Right lung (tissue), 5 donors: Measurements from ENCODE around the gene CCDC12. TPM values are rescaled to one million over a fixed set of nuclear protein-coding genes. Genes with fewer than 3 reads are reported as not detected.

Experiments used
- DNase-seq, 2 donors: peaks; one replicate each; pipeline ENCODE4 v3.0.0-alpha.2; 2013
- polyA plus RNA-seq, 5 donors: library from polyadenylated mRNA; unstranded; fragments of 120-200 nt; gene quantifications; one replicate each; pipeline versions ENCODE4 v1.2.1 to v1.2.3, GENCODE V29; 2013; ENCODE audit warnings: inconsistent platforms in 1 of 5, low replicate concordance in 1 of 5; ENCODE audit not compliant: insufficient read length in 5 of 5, insufficient read depth in 1 of 5

The CCDC12 gene
- polyA plus RNA-seq, 5 donors, result 42.1 to 58.1 (median 50.8) TPM

GRCh38 chr3:46908294-46908985 lies 68.1 kb downstream of the CCDC12 start:
- DNase-seq, result no peak

GRCh38 chr3:46907960-46908293 lies 68.6 kb downstream of the CCDC12 start:
- no peak for DNase-seq

- DNase-seq, result no peak
Observed at GRCh38 chr3:46907271-46907670, 69.3 kb downstream of the CCDC12 start.

GRCh38 chr3:46906471-46907058 lies 70.0 kb downstream of the CCDC12 start:
- no peak for DNase-seq

GRCh38 chr3:46905661-46906451 lies 70.7 kb downstream of the CCDC12 start:
- DNase-seq, result no peak

GRCh38 chr3:46905213-46905560 lies 71.4 kb downstream of the CCDC12 start:
- DNase-seq, result no peak

- DNase-seq, result no peak
Observed at GRCh38 chr3:46904303-46905212, 72.0 kb downstream of the CCDC12 start.

GRCh38 chr3:46903341-46904302 lies 72.9 kb downstream of the CCDC12 start:
- no peak for DNase-seq

GRCh38 chr3:46902188-46902631 lies 74.3 kb downstream of the CCDC12 start:
- DNase-seq, result no peak

GRCh38 chr3:46901591-46902187 lies 74.9 kb downstream of the CCDC12 start:
- DNase-seq, result no peak

- no peak for DNase-seq
Observed at GRCh38 chr3:46901061-46901460, 75.5 kb downstream of the CCDC12 start.

- DNase-seq, result no peak
Observed at GRCh38 chr3:46900356-46900755, 76.2 kb downstream of the CCDC12 start.

- DNase-seq, result no peak
Observed at GRCh38 chr3:46900007-46900292, 76.6 kb downstream of the CCDC12 start.

GRCh38 chr3:46899151-46900006 lies 77.2 kb downstream of the CCDC12 start:
- DNase-seq, result no peak

GRCh38 chr3:46898321-46899150 lies 78.0 kb downstream of the CCDC12 start:
- DNase-seq, result no peak

- DNase-seq, result no peak
Observed at GRCh38 chr3:46897829-46898320, 78.7 kb downstream of the CCDC12 start.

- DNase-seq, result no peak
Observed at GRCh38 chr3:46897031-46897430, 79.5 kb downstream of the CCDC12 start.

GRCh38 chr3:46896386-46896785 lies 80.2 kb downstream of the CCDC12 start:
- DNase-seq, result no peak
